ENCODE data around the gene TAF11L11. TPM values are rescaled to one million over a fixed set of nuclear protein-coding genes. Genes with fewer than 3 reads are reported as not detected.

The TAF11L11 gene
- not detected in 2 replicates for total RNA-seq

GRCh38 chr5:17603880-17604279, at the start of gene TAF11L11:
Gene TAF11L11, plus strand, starts transcription at chr5:17604183.

GRCh38 chr5:17585658-17586057, 18.3 kb upstream of the TAF11L11 start, which contains the start of gene TAF11L7:
Gene TAF11L7, minus strand, starts transcription at chr5:17585758.

GRCh38 chr5:17590860-17591259, 13.1 kb upstream of the TAF11L11 start, which contains the start of gene TAF11L8:
Gene TAF11L8, minus strand, starts transcription at chr5:17590960.

GRCh38 chr5:17594255-17594654, 9.7 kb upstream of the TAF11L11 start, which contains the start of gene TAF11L9:
Gene TAF11L9, minus strand, starts transcription at chr5:17594394.

GRCh38 chr5:17597728-17598127, 6.3 kb upstream of the TAF11L11 start, which contains the start of gene TAF11L10:
Gene TAF11L10, minus strand, starts transcription at chr5:17597828.

GRCh38 chr5:17610092-17610491, 6.1 kb downstream of the TAF11L11 start, which contains the start of gene TAF11L12:
Gene TAF11L12, plus strand, starts transcription at chr5:17610392.

GRCh38 chr5:17631788-17632187, 27.8 kb downstream of the TAF11L11 start, which contains the start of gene TAF11L13:
Gene TAF11L13, plus strand, starts transcription at chr5:17632088.

GRCh38 chr5:17634160-17634559, 30.2 kb downstream of the TAF11L11 start, which contains the start of gene TAF11L14:
Gene TAF11L14, plus strand, starts transcription at chr5:17634460.

Other genes starting within 250 kb of the TAF11L11 start
- gene TAF11L2, start 106.0 kb upstream of the TAF11L11 start, total RNA-seq = not detected in 2 replicates
- gene TAF11L3, start 85.8 kb upstream of the TAF11L11 start, total RNA-seq = not detected in 2 replicates
- gene TAF11L4, start 82.4 kb upstream of the TAF11L11 start, total RNA-seq = not detected in 2 replicates
- gene TAF11L5, start 78.9 kb upstream of the TAF11L11 start, total RNA-seq = not detected in 2 replicates
- gene TAF11L6, start 75.5 kb upstream of the TAF11L11 start, total RNA-seq = not detected in 2 replicates
- not detected in 2 replicates for gene TAF11L7, start 18.4 kb upstream of the TAF11L11 start, total RNA-seq
- gene TAF11L8, start 13.2 kb upstream of the TAF11L11 start, total RNA-seq = not detected in 2 replicates
- gene TAF11L9, start 9.8 kb upstream of the TAF11L11 start, total RNA-seq = not detected in 2 replicates
- not detected in 2 replicates for gene TAF11L10, start 6.4 kb upstream of the TAF11L11 start, total RNA-seq
- gene TAF11L12, start 6.2 kb downstream of the TAF11L11 start, total RNA-seq = not detected in 2 replicates
- not detected in 2 replicates for gene TAF11L13, start 27.9 kb downstream of the TAF11L11 start, total RNA-seq
- not detected in 2 replicates for gene TAF11L14, start 30.3 kb downstream of the TAF11L11 start, total RNA-seq